ENCODE results near the gene GLIPR1.

GLIPR1 gene

DNA sequence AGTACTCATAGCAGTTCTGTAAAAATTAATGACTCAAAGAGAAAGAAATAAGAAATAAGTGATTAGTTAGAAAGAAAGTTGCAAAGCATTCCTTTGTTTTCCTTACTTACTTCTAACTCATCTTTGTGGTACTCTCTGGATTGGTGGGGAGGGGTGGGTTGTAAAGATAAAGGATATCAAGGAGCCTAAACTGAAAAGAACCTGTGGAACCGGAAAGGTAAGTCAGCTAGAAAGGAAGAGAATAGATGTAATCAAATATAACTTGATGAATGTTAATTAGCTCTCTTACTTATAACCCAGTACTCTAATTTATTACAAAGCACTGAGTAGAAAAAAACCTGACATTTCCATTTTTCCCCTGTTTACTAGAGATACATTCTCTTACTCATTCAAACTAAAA, 68.3 kb downstream of the GLIPR1 start:
- no peak overlapping the region for H3K4me3 ChIP-seq (replicated peaks in 1 of 2; ENCODE audit: low read depth in 2 of 2, low read length in 2 of 2)
- DNase-seq (ENCODE audit: low read depth in 2 of 2): no peak
- TF ChIP-seq, protein P1, sequence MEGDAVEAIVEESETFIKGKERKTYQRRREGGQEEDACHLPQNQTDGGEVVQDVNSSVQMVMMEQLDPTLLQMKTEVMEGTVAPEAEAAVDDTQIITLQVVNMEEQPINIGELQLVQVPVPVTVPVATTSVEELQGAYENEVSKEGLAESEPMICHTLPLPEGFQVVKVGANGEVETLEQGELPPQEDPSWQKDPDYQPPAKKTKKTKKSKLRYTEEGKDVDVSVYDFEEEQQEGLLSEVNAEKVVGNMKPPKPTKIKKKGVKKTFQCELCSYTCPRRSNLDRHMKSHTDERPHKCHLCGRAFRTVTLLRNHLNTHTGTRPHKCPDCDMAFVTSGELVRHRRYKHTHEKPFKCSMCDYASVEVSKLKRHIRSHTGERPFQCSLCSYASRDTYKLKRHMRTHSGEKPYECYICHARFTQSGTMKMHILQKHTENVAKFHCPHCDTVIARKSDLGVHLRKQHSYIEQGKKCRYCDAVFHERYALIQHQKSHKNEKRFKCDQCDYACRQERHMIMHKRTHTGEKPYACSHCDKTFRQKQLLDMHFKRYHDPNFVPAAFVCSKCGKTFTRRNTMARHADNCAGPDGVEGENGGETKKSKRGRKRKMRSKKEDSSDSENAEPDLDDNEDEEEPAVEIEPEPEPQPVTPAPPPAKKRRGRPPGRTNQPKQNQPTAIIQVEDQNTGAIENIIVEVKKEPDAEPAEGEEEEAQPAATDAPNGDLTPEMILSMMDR (IDR thresholded peaks at IDR 0.05; ENCODE audit: low read depth, low read length): no peak

DNA sequence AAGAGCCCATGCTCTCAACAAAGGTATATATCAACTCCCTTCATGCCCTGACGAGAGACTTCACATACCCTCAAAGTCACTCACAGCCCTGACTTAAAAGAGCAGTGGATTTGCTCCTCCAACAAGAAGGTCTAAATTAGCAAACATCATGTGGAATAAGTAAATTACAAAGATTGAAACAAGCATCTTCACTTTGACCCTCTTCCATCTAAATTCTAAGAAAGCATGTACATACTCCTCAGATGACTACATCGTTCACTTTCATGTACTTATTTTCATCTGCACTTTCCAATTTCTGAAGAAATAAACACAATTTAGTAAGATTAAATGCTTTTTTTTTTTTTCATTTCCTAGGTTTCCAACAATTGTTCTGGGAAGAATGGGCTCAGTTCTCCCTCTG, 69.4 kb downstream of the GLIPR1 start:
- DNase-seq (ENCODE audit: low read depth in 2 of 2): no peak
- TF ChIP-seq, protein P1 (IDR thresholded peaks at IDR 0.05; ENCODE audit: low read depth, low read length): no peak
- H3K4me3 ChIP-seq (replicated peaks in 1 of 2; ENCODE audit: low read depth in 2 of 2, low read length in 2 of 2): no peak overlapping the region

DNA sequence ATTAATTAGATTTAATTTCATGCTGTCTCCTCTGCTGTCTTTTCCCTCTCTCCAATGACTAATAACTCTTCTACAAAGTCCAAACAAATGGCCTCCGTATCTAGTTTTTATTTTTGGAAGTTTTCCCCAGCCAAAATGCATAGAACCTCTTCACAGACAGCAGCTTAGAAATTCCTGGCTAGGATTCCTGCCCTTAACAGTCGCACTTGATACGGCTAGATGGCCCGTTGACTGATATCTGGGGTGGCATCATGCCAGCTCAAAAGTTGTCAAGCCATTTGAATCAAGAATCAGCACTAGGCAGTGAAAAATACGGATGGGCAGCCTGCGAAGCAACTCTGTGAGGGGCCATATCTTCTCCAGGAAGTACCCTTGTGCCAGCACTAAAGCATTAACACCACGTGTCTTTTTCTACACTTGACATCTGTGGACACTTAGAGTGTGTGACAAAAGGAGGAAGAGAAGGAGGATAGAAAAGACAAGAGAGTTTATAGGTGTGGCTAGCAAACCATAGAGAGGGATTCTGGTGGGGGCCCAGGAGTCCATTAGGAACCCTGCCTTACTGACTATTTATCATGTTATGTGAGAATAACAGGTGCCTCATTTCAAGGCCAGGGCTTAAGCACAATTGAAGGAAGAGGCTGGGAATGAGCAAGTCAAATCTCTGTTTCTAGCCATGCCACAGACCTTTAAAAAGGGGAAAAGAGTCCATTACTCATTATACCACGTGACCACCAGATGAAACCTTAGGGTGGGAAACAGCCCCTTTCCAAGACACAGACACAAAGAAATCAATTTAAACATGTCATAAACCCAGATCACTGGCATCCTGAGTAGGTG, 70.1 kb downstream of the GLIPR1 start:
- TF ChIP-seq, protein P1 (IDR thresholded peaks at IDR 0.05; ENCODE audit: low read depth, low read length): no peak
- H3K4me3 ChIP-seq (replicated peaks in 1 of 2; ENCODE audit: low read depth in 2 of 2, low read length in 2 of 2): no peak overlapping the region
- peak in 1 of 2 donors; percentile 57 for DNase-seq (ENCODE audit: low read depth in 2 of 2)

DNA sequence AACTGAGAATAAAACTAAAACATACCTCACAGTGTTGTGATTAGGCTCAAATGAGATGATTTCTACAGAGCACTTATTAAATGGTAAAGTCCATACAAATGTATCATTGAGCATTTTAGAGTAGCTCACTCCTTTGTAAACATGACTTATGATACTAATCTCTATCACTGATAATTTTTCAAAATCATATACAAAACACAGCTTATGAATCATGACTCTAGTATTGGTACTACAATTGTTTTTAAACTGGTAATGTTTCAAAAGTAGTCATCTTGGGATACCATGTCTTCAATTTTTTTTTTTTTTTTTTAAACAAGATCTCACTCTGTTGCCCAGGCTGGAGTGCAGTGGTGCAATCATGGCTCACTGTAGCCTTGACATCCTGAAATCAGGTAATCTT, 70.9 kb downstream of the GLIPR1 start:
- DNase-seq (ENCODE audit: low read depth in 2 of 2): no peak
- H3K4me3 ChIP-seq (replicated peaks in 1 of 2; ENCODE audit: low read depth in 2 of 2, low read length in 2 of 2): no peak overlapping the region
- TF ChIP-seq, protein P1 (IDR thresholded peaks at IDR 0.05; ENCODE audit: low read depth, low read length): no peak

DNA sequence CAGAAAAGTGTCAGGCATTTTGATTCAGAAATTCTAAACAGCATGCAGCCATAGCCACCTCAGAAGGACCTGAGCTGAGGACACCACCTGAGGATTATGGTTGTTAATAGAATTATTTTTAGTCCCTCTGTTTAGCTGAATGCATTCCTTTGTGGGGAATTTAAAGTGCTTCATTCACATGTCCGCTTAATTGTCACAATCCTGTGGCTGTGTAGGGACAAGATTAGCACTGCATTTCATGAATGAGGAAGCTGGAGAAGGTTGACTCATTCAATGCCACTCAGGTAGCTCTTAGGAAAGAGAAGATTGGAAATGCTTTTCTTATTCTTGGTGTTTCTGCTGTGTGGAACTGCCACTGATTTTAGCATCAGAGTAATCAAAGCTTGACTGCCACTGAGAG, 72.8 kb downstream of the GLIPR1 start:
- TF ChIP-seq, protein P1 (IDR thresholded peaks at IDR 0.05; ENCODE audit: low read depth, low read length): no peak
- no peak for DNase-seq (ENCODE audit: low read depth in 2 of 2)
- H3K4me3 ChIP-seq (replicated peaks in 1 of 2; ENCODE audit: low read depth in 2 of 2, low read length in 2 of 2): no peak overlapping the region

Measured in cardiac fibroblast (primary cell).